ENCODE data around the gene CALM3.
"Not testable (repeated sequence)": the region's sequence is repeated elsewhere in the genome, so short reads cannot be mapped to it uniquely, and the experiment has no call there.

CALM3 gene

GRCh38 chr19:46601318-46602224, at the start of gene CALM3:
Gene CALM3 (plus strand): TSS chr19:46601330. CDS start chr19:46601435, 105 bp downstream.
- no peak for DNase-seq

- no peak for DNase-seq
Observed at GRCh38 chr19:46552891-46553290, 48.2 kb upstream of the CALM3 start.

GRCh38 chr19:46554161-46554560, 47.0 kb upstream of the CALM3 start:
- no peak for DNase-seq

GRCh38 chr19:46555628-46556280, 45.4 kb upstream of the CALM3 start:
- DNase-seq = no peak

- not testable (repeated sequence) for DNase-seq
Observed at GRCh38 chr19:46556471-46556870, 44.7 kb upstream of the CALM3 start.

- no peak for DNase-seq
Observed at GRCh38 chr19:46559203-46559602, 41.9 kb upstream of the CALM3 start.

- DNase-seq = not testable (repeated sequence)
Observed at GRCh38 chr19:46559675-46560074, 41.5 kb upstream of the CALM3 start.

GRCh38 chr19:46564701-46565100, 36.4 kb upstream of the CALM3 start:
- no peak for DNase-seq

- no peak for DNase-seq
Observed at GRCh38 chr19:46571495-46571894, 29.6 kb upstream of the CALM3 start.

- DNase-seq = no peak
Observed at GRCh38 chr19:46573679-46574498, 27.2 kb upstream of the CALM3 start.

- DNase-seq = peak; percentile 23
Observed at GRCh38 chr19:46574533-46574932, 26.6 kb upstream of the CALM3 start.

- DNase-seq = no peak
Observed at GRCh38 chr19:46578450-46578849, 22.7 kb upstream of the CALM3 start.

- no peak for DNase-seq
Observed at GRCh38 chr19:46579361-46579879, 21.7 kb upstream of the CALM3 start.

- DNase-seq = no peak
Observed at GRCh38 chr19:46580247-46580646, 20.9 kb upstream of the CALM3 start.

- no peak for DNase-seq
Observed at GRCh38 chr19:46585539-46585938, 15.6 kb upstream of the CALM3 start.

- no peak for DNase-seq
Observed at GRCh38 chr19:46586294-46586693, 14.8 kb upstream of the CALM3 start.

- no peak for DNase-seq
Observed at GRCh38 chr19:46587861-46588260, 13.3 kb upstream of the CALM3 start.

GRCh38 chr19:46591254-46591653, 9.9 kb upstream of the CALM3 start:
- no peak for DNase-seq

- DNase-seq = no peak
Observed at GRCh38 chr19:46591870-46592269, 9.3 kb upstream of the CALM3 start.

- DNase-seq = no peak
Observed at GRCh38 chr19:46596008-46596407, 5.1 kb upstream of the CALM3 start.

GRCh38 chr19:46598372-46598917, 2.7 kb upstream of the CALM3 start:
- DNase-seq = no peak

- DNase-seq = no peak
Observed at GRCh38 chr19:46599716-46600373, 1.3 kb upstream of the CALM3 start.

All from CD4-positive, alpha-beta T cell treated with Interleukin-15 for 1 hour (primary cell).